ENCODE data around the gene ATP6V0A1. TPM values are rescaled to one million over a fixed set of nuclear protein-coding genes. Genes with fewer than 3 reads are reported as not detected.
"Not testable (repeated sequence)": the region's sequence is repeated elsewhere in the genome, so short reads cannot be mapped to it uniquely, and the experiment has no call there.

ATP6V0A1 gene
- total RNA-seq, 1 donor, result 67.6 TPM

DNA sequence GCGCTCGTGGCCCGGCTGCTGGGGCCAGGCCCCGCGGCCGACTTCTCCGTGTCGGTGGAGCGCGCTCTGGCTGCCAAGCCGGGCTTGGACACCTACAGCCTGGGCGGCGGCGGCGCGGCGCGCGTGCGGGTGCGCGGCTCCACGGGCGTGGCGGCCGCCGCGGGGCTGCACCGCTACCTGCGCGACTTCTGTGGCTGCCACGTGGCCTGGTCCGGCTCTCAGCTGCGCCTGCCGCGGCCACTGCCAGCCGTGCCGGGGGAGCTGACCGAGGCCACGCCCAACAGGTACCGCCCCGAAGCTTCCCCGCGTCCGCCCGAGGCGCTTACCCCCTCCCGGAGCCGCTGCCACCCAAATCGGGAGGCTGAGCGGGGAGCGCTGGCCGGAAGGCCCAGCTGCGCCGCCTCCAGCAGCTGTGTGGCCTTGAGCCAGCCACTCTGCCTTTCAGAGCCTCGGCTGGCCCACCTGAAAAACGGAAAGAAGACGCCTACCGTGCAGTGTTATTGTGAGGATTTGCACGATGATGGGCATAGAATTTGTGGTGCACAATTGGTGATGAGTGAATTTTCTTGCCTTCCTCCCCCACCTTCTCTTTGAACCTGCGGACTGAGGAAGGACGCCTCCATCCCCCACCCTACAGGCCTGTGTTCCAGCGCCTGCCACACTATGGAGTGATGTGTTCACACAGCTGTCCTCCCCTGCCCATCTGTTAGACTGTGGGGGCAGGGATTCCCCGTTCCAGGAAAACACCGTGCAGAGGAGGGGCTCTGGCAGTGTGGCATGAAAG is 77.9 kb downstream of the ATP6V0A1 start:
- DNase-seq (ENCODE audit: low read depth in 2 of 3, low spot score in 2 of 3), result peak in 2 of 3 donors; percentile 44 to 59

DNA sequence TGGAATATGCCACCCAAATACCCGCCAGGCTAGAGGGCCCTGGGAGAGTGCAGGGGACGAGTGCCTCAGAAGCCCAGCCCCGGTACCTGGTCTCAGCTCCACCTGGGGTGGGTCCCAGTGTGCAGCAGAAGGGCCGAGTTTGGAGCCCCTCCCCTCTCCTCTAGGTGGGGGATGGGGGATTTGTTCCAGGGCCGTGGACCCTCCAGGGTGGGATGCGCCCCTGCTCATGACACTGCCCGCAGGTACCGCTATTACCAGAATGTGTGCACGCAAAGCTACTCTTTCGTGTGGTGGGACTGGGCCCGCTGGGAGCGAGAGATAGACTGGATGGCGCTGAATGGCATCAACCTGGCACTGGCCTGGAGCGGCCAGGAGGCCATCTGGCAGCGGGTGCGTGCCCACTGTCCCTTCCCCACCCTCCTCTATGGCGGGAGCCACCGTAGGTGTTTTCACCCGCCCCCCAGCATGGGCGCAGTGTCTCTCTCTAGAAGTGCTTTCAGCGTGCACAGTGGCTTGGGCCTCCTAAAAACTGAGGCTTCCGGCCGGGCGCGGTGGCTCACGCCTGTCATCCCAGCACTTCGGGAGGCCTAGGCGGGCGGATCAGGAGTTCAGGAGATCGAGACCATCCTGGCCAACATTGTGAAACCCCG is 78.6 kb downstream of the ATP6V0A1 start:
- no peak for DNase-seq (ENCODE audit: low read depth in 2 of 3, low spot score in 2 of 3)

DNA sequence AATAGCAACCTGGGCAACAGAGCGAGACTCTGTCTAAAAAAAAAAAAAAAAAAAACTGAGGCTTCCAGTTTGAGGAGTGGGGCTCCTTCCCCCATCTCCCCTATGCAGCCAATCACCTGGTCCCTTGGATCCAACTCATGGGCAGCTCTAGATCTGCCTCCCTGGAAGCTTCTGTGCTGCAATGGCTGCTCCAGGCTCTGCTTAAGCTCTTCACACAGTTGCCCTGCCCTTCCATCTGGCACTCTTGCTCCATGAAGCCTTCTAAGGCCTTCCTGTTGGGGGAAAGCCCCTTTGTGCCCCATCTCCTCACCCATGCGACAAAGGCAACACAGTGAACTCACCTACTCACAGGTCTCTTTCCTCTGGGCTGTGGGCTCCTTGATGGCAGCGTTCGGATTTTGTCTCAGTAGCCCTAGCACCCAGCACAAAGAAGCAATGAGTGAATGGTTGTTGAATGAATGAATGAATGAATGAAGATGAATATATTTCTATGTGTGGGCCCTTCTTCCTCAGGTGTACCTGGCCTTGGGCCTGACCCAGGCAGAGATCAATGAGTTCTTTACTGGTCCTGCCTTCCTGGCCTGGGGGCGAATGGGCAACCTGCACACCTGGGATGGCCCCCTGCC is 79.3 kb downstream of the ATP6V0A1 start:
- no peak for DNase-seq (ENCODE audit: low read depth in 2 of 3, low spot score in 2 of 3)

DNA sequence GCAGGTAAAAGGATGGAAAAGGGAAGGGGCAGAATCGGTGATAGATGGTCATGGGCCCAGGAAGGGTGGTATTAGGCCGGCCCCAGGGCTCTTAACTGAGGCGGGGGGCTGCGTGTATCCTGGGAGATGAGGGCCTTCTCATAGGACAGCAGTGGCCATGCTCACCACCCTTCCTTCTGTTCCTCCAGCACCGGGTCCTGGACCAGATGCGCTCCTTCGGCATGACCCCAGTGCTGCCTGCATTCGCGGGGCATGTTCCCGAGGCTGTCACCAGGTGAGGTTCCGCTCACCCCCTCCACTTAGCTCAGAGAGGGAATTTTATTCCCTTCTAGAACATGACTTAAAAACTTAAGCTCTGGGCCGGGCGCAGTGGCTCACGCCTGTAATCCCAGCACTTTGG is 79.8 kb downstream of the ATP6V0A1 start:
- no peak for DNase-seq (ENCODE audit: low read depth in 2 of 3, low spot score in 2 of 3)

DNA sequence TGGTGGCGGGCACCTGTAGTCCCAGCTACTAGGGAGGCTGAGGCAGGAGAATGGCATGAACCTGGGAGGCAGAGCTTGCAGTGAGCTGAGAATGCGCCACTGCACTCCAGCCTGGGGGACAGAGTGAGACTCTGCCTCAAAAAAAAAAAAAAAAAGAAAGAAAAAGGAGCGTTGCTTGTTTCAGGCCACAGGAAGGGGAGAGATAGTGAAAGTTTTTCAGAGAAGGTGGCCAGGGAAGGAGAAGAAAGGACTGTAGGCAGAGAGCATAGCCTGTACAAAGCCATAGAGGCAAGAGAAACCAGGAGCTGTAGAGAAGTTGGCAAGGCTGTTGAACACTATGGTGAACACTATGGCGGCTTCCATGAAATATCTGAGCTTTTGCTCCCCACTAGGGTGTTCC is 81.9 kb downstream of the ATP6V0A1 start:
- not testable (repeated sequence) for DNase-seq (ENCODE audit: low read depth in 2 of 3, low spot score in 2 of 3)

DNA sequence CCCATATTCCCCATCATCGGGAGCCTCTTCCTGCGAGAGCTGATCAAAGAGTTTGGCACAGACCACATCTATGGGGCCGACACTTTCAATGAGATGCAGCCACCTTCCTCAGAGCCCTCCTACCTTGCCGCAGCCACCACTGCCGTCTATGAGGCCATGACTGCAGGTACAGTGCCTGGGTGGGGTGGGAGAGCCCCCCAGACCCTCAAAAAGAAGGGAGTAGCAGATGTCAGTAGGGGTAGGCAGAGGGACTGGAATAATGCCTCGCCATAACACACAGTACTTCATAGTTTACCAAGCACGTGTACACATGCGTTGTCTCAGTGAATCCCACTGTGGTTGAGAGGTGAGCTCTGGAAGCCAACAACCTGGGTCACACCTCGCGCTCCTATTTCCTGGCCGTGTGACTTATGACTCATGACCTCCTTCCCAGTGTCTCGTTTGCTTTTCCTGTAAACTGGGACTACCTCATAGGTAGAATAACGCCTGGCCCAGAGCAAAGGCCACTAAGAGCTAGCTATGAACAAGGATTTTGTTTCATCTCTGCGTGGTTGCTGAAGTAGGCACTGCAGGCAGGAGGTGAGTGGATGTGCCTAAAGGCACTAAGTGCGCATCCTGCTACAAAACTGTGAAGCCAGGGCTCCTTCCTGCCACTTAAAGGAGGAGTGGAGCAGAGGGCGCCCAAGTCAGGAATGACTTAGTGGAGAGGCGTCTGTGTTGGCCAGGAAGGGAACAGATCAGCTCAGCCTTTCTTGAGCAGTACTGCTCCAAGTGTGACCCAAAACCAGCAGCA is 82.6 kb downstream of the ATP6V0A1 start:
- no peak for DNase-seq (ENCODE audit: low read depth in 2 of 3, low spot score in 2 of 3)

DNA sequence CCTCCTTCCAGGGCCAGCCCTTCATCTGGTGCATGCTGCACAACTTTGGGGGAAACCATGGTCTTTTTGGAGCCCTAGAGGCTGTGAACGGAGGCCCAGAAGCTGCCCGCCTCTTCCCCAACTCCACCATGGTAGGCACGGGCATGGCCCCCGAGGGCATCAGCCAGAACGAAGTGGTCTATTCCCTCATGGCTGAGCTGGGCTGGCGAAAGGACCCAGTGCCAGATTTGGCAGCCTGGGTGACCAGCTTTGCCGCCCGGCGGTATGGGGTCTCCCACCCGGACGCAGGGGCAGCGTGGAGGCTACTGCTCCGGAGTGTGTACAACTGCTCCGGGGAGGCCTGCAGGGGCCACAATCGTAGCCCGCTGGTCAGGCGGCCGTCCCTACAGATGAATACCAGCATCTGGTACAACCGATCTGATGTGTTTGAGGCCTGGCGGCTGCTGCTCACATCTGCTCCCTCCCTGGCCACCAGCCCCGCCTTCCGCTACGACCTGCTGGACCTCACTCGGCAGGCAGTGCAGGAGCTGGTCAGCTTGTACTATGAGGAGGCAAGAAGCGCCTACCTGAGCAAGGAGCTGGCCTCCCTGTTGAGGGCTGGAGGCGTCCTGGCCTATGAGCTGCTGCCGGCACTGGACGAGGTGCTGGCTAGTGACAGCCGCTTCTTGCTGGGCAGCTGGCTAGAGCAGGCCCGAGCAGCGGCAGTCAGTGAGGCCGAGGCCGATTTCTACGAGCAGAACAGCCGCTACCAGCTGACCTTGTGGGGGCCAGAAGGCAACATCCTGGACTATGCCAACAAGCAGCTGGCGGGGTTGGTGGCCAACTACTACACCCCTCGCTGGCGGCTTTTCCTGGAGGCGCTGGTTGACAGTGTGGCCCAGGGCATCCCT is 84.8 kb downstream of the ATP6V0A1 start:
- DNase-seq (ENCODE audit: low read depth in 2 of 3, low spot score in 2 of 3), result no peak

DNA sequence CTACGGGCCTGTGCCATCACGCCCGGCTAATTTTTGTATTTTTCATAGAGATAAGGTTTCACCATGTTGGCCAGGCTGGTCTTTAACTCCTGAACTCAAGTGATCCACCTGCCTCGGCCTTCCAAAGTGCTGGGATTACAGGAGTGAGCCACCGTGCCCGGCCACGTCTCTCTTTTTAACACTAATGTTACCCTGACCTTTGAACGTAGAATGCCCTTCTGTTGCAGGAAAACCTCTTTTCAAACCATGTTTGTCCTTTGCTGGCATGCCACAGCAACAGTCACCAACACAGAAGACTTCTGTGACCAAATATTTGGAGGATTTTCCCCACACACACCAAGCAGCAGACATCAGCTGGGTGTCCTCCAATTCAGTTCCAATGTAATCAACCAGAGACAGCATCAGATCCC is 86.2 kb downstream of the ATP6V0A1 start:
- DNase-seq (ENCODE audit: low read depth in 2 of 3, low spot score in 2 of 3), result no peak

DNA sequence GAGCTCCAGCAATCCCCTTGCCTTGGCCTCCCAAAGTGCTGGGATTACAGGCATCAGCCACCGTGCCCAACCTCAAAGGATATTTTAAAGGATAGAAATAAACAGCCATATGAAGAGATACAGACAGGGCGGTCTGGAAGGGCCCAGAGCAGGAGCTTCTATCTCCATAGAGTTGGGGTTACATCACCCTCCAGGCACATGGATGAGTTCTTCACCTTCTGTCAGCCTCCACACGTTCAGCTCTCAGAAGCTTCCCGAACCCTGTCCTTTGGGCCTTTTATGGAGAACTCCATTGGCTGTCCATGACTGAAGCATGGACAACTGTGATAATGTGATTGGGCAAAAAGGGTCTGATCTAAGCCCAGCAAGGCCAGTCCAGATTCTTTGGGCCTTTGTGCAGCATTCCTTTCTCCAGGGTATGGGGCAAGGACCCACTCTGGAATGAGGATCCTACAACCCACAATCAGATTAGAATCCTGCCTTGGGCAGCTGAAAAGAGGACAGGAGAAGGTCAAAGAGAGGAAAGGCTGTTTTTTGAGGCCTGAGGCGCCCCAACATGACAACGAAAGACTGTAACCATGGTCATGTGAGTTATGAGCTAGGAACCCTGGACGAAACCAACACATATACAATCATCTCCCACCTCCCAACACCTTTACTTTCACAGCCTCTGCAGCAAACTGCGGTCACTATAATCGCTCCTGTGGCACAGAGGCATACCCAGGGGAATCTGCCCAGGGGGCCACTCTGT is 87.3 kb downstream of the ATP6V0A1 start:
- DNase-seq (ENCODE audit: low read depth in 2 of 3, low spot score in 2 of 3), result not testable (repeated sequence)

DNA sequence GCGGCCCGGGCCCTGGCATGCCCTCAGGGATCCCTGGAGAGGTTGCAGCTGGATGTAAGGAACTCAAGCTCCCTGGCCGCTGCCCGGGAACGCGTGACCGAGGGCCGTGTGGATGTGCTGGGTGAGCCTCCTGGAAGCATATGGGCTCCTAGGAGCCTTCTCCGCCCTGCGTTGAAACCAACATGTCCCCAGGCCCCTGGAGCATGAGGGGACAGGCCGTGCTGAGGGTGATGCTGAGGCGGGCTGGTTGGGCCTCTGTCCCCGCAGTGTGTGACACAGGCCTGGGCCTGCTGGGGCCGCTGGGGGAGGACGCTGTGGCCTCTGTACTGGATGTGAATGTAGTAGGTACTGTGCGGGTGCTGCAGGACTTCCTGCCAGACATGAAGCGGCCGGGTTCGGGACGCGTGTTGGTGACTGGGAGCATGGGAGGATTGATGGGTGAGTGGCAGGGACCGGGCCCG is 88.4 kb downstream of the ATP6V0A1 start:
- DNase-seq (ENCODE audit: low read depth in 2 of 3, low spot score in 2 of 3), result no peak

DNA sequence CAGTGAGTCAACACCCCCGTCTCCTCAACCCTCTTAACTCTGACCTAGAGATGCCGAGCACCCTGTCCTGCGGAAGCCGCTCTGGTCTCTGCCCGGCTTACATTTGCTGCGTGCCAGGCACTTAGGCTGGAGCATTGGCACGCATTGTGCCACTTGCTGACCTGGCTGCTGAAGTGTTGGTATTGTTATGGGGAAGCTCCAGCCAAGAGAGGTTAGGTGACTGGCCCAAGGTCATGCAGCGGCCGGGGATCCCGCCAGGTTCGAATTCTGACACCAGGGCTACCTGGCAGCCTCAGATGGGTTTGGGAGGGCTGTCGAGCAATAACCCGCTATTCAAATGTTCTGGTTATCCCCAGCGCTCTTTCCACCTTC is 89.0 kb downstream of the ATP6V0A1 start:
- DNase-seq (ENCODE audit: low read depth in 2 of 3, low spot score in 2 of 3), result no peak

DNA sequence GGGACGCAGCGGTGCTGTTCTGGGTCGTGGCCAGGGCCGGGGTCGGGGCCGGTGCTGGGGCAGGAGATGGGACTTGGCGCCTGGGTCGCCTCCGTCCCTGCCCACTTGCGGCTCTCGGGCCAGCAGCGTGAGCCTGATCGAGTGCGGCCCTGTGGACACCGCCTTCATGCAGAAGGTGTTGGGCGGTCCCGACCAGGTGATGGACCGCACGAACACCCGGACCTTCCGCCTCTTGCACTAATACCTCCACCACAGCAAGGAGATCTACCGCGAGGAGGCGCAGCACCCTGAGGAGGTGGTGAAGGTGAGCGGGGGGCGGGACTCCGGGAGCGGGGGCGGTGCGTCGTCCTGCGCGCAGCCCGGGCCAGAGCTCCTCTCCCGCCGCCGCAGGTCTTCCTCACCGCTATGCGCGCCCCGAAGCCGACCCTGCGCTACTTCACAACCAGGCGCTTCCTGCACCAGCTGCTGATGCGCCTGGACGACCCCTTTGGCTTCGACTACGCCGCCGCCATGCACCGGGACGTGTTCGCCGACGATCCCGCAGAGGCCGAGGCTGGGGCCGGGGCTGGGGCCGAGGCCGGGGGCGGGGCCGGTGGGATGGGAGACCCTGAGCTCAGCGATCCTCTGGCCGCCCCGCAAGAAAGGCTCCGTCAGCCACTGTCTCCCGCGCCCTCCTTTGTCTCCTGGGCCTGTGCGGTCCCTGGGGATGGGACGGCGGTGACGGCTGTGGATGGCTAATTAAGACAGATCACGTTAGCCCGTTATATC is 89.6 kb downstream of the ATP6V0A1 start:
- peak in 2 of 3 donors; percentile 73 to 76 for DNase-seq (ENCODE audit: low read depth in 2 of 3, low spot score in 2 of 3)

DNA sequence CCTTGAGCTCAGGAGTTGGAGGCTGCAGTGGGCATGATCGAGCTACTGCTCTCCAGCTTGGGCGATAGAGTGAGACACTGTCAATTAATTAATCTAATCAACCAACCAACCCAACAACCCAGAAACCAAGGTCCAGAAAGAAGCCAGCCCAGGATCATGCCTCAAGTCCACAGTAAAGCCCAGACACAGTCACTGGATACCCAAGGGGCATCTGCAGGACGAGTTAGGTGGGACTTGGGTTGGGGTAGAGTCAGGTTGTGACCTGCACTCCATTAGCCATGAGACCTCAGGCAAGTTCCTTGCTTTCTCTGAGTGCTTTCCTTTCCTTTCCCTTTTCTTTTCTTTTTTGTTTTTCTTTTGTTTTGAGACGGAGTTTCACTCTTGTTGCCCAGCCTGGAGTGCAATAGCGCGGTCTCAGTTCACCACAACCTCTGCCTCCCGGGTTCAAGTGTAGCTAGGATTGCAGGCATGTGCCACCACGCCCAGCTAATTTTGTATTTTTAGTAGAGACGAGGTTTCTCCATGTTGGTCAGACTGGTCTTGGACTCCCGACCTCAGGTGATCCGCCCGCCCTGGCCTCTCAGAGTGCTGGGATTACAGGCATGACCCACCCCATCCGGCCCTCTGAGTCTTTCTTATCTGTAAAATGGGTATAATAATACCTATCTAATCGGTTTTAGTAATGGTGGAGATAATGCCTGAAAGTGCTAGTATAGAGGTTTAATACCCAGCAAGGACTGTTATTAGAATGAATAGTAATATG is 90.5 kb downstream of the ATP6V0A1 start:
- no peak for DNase-seq (ENCODE audit: low read depth in 2 of 3, low spot score in 2 of 3)

DNA sequence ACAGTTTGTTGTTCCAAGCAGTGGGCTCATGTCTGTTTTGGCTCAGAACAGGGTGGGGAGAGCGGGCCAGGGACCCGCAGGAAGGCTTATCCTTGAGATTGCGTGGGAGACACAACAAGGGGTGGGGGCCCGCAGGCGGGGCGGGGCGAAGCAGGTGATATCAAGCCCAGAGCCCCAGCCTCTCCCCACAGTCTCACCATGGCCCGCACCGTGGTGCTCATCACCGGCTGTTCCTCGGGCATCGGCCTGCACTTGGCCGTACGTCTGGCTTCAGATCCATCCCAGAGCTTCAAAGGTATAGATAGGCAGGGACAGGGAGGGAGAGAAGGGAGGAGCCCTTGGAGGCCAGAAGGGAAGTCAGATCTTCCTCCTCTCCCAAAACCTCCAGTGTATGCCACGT is 94.1 kb downstream of the ATP6V0A1 start, which contains the start of gene HSD17B1:
TSS of gene HSD17B1 (plus strand) at position 188 of the 400 bp plus-strand sequence. CDS start at position 199, 11 bp downstream.
- DNase-seq (ENCODE audit: low read depth in 2 of 3, low spot score in 2 of 3), result not testable (repeated sequence)

DNA sequence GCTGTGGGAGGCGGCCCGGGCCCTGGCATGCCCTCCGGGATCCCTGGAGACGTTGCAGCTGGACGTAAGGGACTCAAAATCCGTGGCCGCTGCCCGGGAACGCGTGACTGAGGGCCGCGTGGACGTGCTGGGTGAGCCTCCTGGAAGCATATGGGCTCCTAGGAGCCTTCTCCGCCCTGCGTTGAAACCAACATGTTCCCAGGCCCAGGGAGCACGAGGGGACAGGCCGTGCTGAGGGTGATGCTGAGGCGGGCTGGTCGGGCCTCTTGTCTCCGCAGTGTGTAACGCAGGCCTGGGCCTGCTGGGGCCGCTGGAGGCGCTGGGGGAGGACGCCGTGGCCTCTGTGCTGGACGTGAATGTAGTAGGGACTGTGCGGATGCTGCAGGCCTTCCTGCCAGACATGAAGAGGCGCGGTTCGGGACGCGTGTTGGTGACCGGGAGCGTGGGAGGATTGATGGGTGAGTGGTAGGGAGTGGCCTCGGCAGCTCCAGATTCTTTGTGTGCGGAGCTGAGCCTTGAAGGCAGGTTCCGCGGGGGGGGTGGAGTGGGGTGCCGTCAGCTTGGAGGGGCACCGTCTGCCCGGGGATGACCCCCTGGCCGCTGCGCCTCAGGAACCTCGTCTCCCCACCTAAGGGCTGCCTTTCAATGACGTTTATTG is 94.6 kb downstream of the ATP6V0A1 start:
- DNase-seq (ENCODE audit: low read depth in 2 of 3, low spot score in 2 of 3), result no peak

DNA sequence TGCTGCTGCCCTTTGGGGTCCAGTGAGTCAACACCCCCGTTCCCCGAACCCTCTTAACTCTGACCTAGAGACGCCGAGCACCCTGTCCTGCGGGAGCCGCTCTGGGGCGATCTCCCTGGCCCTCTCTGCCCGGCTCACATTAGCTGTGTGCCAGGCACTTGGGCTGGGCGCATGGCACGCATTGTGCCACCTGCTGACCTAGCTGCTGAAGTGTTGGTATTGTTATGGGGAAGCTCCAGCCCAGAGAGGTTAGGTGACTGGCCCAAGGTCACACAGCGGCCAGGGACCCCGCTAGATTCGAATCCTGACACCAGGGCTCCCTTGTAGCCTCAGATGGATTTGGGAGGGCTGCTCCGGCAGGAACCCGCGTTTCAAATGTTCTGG is 95.2 kb downstream of the ATP6V0A1 start:
- no peak for DNase-seq (ENCODE audit: low read depth in 2 of 3, low spot score in 2 of 3)
